Liver (tissue), 9 donors: ENCODE results near the gene SLC16A10. TPM values are rescaled to one million over a fixed set of nuclear protein-coding genes. Genes with fewer than 3 reads are reported as not detected.

Experiments used
- DNase-seq: peaks from one replicate; pipeline ENCODE4 v3.0.0-alpha.2; 2017; ENCODE audit warnings: low spot score
- H3K27ac ChIP-seq, 2 donors: one replicate each; pipeline ENCODE4 v1.7.0; 2013; ENCODE audit warnings: inconsistent platforms in 2 of 2, low read length in 2 of 2, control low read depth in 1 of 2, low read depth in 1 of 2, mild to moderate bottlenecking in 1 of 2
- H3K27me3 ChIP-seq, 4 donors: one replicate each; pipeline versions ENCODE4 v1.6.1 to v1.7.0; 2013; ENCODE audit warnings: low read length in 3 of 4, inconsistent platforms in 1 of 4, mild to moderate bottlenecking in 1 of 4, moderate library complexity in 1 of 4; ENCODE audit not compliant: control insufficient read depth in 4 of 4, insufficient read depth in 4 of 4
- H3K36me3 ChIP-seq, 4 donors: one replicate each; pipeline versions ENCODE4 v1.6.1 to v1.7.0; 2013; ENCODE audit warnings: low read length in 3 of 4, mild to moderate bottlenecking in 3 of 4, low read depth in 1 of 4, moderate library complexity in 1 of 4; ENCODE audit not compliant: control insufficient read depth in 4 of 4, insufficient read depth in 3 of 4
- H3K4me1 ChIP-seq, 4 donors: one replicate each; pipeline versions ENCODE4 v1.6.1 to v1.7.0; 2013; ENCODE audit warnings: low read length in 3 of 4, mild to moderate bottlenecking in 3 of 4, moderate library complexity in 1 of 4; ENCODE audit not compliant: control insufficient read depth in 4 of 4, insufficient read depth in 4 of 4
- H3K4me3 ChIP-seq, 3 donors: one replicate each; pipeline versions ENCODE4 v1.6.1 to v1.7.0; 2013; ENCODE audit warnings: low read length in 3 of 3, control low read depth in 1 of 3, low read depth in 1 of 3, mild to moderate bottlenecking in 1 of 3
- H3K9ac ChIP-seq, 2 donors: one replicate each; pipeline ENCODE4 v1.7.0; 2013; ENCODE audit warnings: low read length in 2 of 2, mild to moderate bottlenecking in 2 of 2, moderate library complexity in 2 of 2, control low read depth in 1 of 2, low read depth in 1 of 2
- H3K9me3 ChIP-seq, 4 donors: one replicate each; pipeline versions ENCODE4 v1.6.1 to v1.7.0; 2013; ENCODE audit warnings: low read length in 3 of 4; ENCODE audit not compliant: control insufficient read depth in 4 of 4
- ATF3 ChIP-seq: IDR thresholded peaks from 2 replicates; pipeline ENCODE4 v1.6.1; 2016; ENCODE audit warnings: antibody characterized with exemption
- EGR1 ChIP-seq, 2 donors: IDR thresholded peaks; 2 replicates each; pipeline ENCODE4 v1.6.1; 2016 to 2018; ENCODE audit warnings: antibody characterized with exemption in 2 of 2, low read depth in 2 of 2
- FOXA1 ChIP-seq: IDR thresholded peaks from 2 replicates; pipeline ENCODE4 v1.6.1; 2016; ENCODE audit warnings: antibody characterized with exemption
- FOXA2 ChIP-seq: IDR thresholded peaks from 2 replicates; pipeline ENCODE4 v1.6.1; 2016; ENCODE audit warnings: antibody characterized with exemption
- GABPA ChIP-seq, 2 donors: IDR thresholded peaks in 1 of 2; conservative IDR thresholded peaks in 1 of 2; 2 replicates each; pipeline ENCODE4 v1.6.1; 2016; ENCODE audit warnings: antibody characterized with exemption in 2 of 2, mild to moderate bottlenecking in 1 of 2, moderate library complexity in 1 of 2
- HNF4A ChIP-seq, 2 donors: conservative IDR thresholded peaks; 2 replicates each; pipeline ENCODE4 v1.6.1; 2016; ENCODE audit warnings: antibody characterized with exemption in 2 of 2, mild to moderate bottlenecking in 2 of 2
- HNF4G ChIP-seq: IDR thresholded peaks from 2 replicates; pipeline ENCODE4 v1.6.1; 2016; ENCODE audit warnings: antibody characterized with exemption
- JUND ChIP-seq, 2 donors: IDR thresholded peaks; 2 replicates each; pipeline ENCODE4 v1.6.1; 2016; ENCODE audit warnings: antibody characterized with exemption in 2 of 2
- NR2F2 ChIP-seq: IDR thresholded peaks from 2 replicates; pipeline ENCODE4 v1.6.1; 2016; ENCODE audit warnings: antibody characterized with exemption
- RAD21 ChIP-seq, 2 donors: IDR thresholded peaks; 2 replicates each; pipeline ENCODE4 v1.6.1; 2016; ENCODE audit warnings: antibody characterized with exemption in 2 of 2, mild to moderate bottlenecking in 2 of 2
- RXRA ChIP-seq, 2 donors: IDR thresholded peaks; 2 replicates each; pipeline ENCODE4 v1.6.1; 2017 to 2018; ENCODE audit warnings: antibody characterized with exemption in 2 of 2, mild to moderate bottlenecking in 1 of 2
- SP1 ChIP-seq: IDR thresholded peaks from 2 replicates; pipeline ENCODE4 v1.6.1; 2018; ENCODE audit warnings: antibody characterized with exemption, mild to moderate bottlenecking
- TAF1 ChIP-seq: conservative IDR thresholded peaks from 2 replicates; pipeline ENCODE4 v1.6.1; 2016; ENCODE audit warnings: antibody characterized with exemption, mild to moderate bottlenecking
- YY1 ChIP-seq: IDR thresholded peaks from 2 replicates; pipeline ENCODE4 v1.6.1; 2016; ENCODE audit warnings: antibody characterized with exemption, mild to moderate bottlenecking
- ZBTB33 ChIP-seq: IDR thresholded peaks from 2 replicates; pipeline ENCODE4 v1.6.1; 2016; ENCODE audit warnings: antibody characterized with exemption
- WGBS: extraction: QIAGEN DNeasy Blood & Tissue Kit; methylation state at CpG from one replicate; pipeline ENCODE4 v1.1.7; 2013; 5-methylcytosine and 5-hydroxymethylcytosine counted together
- polyA plus RNA-seq, 2 donors: library from polyadenylated mRNA; stranded (reverse) in 1 of 2; unstranded in 1 of 2; fragments of 200-250 nt in 1 of 2; fragments of >200 nt in 1 of 2; fragmentation: Nextera tagmentation in 1 of 2; extraction: Ambion mirVana in 1 of 2; gene quantifications; one replicate each; pipeline versions ENCODE4 v1.2.1 to v1.2.3, GENCODE V29; 2013 to 2015
- total RNA-seq, 2 donors: library from RNA; depleted of rRNA; stranded (reverse); fragments of >200 nt; gene quantifications; one replicate each; pipeline ENCODE4 v1.2.3, GENCODE V29; 2014
- TF ChIP-seq, protein P1 (sequence below): IDR thresholded peaks from 2 replicates; pipeline ENCODE4 v1.6.1; 2016; ENCODE audit warnings: antibody characterized with exemption
- TF ChIP-seq, protein P2 (sequence below): IDR thresholded peaks from 2 replicates; pipeline ENCODE4 v1.6.1; 2016; ENCODE audit warnings: antibody characterized with exemption, mild to moderate bottlenecking
- TF ChIP-seq, protein P3 (sequence below): fragments of 150-350 bp; IDR thresholded peaks from 2 replicates; pipeline ENCODE4 v1.5.1; 2017; ENCODE audit warnings: improper control_type of control experiment, low read depth, low read length; ENCODE audit not compliant: missing input control
- donor health status: healthy.
- donor health status: healthy.
- donor health status: healthy.
- donor health status: healthy.
- donor health status: healthy.

The SLC16A10 gene
- total and polyA plus RNA-seq, 4 donors: 1.8 to 16.7 (median 8.4) TPM

DNA sequence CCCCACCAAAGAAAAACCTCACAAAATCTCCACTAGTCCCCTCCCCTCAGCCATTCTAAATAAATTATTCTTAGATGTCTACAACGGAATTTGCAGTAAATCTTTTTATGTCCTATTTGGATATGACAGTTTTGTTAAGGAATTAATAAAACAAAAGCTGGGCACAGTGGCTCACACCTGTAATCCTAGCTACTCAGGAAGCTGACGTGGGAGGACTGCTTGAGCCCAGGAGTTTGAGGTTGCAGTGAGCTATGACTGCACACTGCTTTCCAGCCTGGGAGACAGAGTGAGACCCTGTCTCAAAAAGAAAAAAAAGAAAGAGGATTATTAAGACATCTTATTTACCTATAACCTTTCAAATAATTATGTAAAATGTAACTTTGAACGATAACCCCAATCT lies 165.4 kb downstream of the SLC16A10 start:
- Histone ChIP-seq H3K27ac (no peak overlapping the region), H3K9me3 (no peaks in the 10 kb centered on the region), H3K4me1 (no peaks in the 10 kb centered on the region), H3K36me3 (no peaks in the 10 kb centered on the region), H3K9ac (no peak overlapping the region), H3K27me3 (no peaks in the 10 kb centered on the region), H3K4me3 (no peak overlapping the region)
- 92% methylated on average over 3 of the region's 3 CpGs for WGBS
- no peak for TF ChIP-seq RAD21 (IDR thresholded peaks at IDR 0.05)
- TF ChIP-seq JUND (IDR thresholded peaks at IDR 0.05): no peak
- TF ChIP-seq YY1: no peak
- no peak for TF ChIP-seq ZBTB33
- no peak for TF ChIP-seq HNF4A (conservative IDR thresholded peaks at IDR 0.05)
- TF ChIP-seq, protein P1, sequence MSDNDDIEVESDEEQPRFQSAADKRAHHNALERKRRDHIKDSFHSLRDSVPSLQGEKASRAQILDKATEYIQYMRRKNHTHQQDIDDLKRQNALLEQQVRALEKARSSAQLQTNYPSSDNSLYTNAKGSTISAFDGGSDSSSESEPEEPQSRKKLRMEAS: no peak
- no peak for TF ChIP-seq HNF4G
- TF ChIP-seq TAF1: no peak
- TF ChIP-seq SP1: no peak
- TF ChIP-seq FOXA1: no peak
- TF ChIP-seq, protein P2, sequence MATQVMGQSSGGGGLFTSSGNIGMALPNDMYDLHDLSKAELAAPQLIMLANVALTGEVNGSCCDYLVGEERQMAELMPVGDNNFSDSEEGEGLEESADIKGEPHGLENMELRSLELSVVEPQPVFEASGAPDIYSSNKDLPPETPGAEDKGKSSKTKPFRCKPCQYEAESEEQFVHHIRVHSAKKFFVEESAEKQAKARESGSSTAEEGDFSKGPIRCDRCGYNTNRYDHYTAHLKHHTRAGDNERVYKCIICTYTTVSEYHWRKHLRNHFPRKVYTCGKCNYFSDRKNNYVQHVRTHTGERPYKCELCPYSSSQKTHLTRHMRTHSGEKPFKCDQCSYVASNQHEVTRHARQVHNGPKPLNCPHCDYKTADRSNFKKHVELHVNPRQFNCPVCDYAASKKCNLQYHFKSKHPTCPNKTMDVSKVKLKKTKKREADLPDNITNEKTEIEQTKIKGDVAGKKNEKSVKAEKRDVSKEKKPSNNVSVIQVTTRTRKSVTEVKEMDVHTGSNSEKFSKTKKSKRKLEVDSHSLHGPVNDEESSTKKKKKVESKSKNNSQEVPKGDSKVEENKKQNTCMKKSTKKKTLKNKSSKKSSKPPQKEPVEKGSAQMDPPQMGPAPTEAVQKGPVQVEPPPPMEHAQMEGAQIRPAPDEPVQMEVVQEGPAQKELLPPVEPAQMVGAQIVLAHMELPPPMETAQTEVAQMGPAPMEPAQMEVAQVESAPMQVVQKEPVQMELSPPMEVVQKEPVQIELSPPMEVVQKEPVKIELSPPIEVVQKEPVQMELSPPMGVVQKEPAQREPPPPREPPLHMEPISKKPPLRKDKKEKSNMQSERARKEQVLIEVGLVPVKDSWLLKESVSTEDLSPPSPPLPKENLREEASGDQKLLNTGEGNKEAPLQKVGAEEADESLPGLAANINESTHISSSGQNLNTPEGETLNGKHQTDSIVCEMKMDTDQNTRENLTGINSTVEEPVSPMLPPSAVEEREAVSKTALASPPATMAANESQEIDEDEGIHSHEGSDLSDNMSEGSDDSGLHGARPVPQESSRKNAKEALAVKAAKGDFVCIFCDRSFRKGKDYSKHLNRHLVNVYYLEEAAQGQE: no peak
- no peak for DNase-seq

- no peaks in the 10 kb centered on the region for H3K27me3 ChIP-seq
- H3K36me3 ChIP-seq: no peaks in the 10 kb centered on the region
- WGBS: 87% methylated on average over 9 of the region's 9 CpGs
- DNase-seq: no peak
- H3K4me3 ChIP-seq: no peak overlapping the region
- H3K27ac ChIP-seq: no peak overlapping the region
- peaks cover 0 to 2% (median 0%) of the 10 kb centered on the region in 4 donors for H3K4me1 ChIP-seq
- no peak overlapping the region for H3K9ac ChIP-seq
- no peaks in the 10 kb centered on the region for H3K9me3 ChIP-seq
- TF ChIP-seq RAD21 (IDR thresholded peaks at IDR 0.05) (no peak), RXRA (IDR thresholded peaks at IDR 0.05) (no peak), YY1 (no peak), ATF3 (no peak), TAF1 (no peak), ZBTB33 (no peak), JUND (IDR thresholded peaks at IDR 0.05) (no peak), EGR1 (IDR thresholded peaks at IDR 0.05; ENCODE audit: low read depth in 2 of 2) (no peak), HNF4A (conservative IDR thresholded peaks at IDR 0.05) (no peak), GABPA (IDR thresholded peaks at IDR 0.05 in 1 of 2, conservative IDR thresholded peaks at IDR 0.05 in 1 of 2) (no peak), NR2F2 (no peak), SP1 (no peak), FOXA2 (no peak), FOXA1 (no peak), HNF4G (no peak)
- TF ChIP-seq, protein P3, sequence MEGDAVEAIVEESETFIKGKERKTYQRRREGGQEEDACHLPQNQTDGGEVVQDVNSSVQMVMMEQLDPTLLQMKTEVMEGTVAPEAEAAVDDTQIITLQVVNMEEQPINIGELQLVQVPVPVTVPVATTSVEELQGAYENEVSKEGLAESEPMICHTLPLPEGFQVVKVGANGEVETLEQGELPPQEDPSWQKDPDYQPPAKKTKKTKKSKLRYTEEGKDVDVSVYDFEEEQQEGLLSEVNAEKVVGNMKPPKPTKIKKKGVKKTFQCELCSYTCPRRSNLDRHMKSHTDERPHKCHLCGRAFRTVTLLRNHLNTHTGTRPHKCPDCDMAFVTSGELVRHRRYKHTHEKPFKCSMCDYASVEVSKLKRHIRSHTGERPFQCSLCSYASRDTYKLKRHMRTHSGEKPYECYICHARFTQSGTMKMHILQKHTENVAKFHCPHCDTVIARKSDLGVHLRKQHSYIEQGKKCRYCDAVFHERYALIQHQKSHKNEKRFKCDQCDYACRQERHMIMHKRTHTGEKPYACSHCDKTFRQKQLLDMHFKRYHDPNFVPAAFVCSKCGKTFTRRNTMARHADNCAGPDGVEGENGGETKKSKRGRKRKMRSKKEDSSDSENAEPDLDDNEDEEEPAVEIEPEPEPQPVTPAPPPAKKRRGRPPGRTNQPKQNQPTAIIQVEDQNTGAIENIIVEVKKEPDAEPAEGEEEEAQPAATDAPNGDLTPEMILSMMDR: no peak
- TF ChIP-seq, protein P1: no peak
These were observed 166.9 kb downstream of the SLC16A10 start for GRCh38 chr6:111254004-111254778.
